Measurements from ENCODE around the gene BCLAF3.

Gene BCLAF3

GRCh38 chrX:19990556-19991349 lies at the start of gene BCLAF3:
Gene BCLAF3 (minus strand): TSS chrX:19991061. CDS start chrX:19970264, 20,797 bp downstream.
- peak; percentile 35 for TF ChIP-seq CTCF (IDR thresholded peaks at IDR 0.05; ENCODE audit: low read length, missing control alignments)
- H3K4me3 ChIP-seq (replicated peaks; ENCODE audit: low read depth, low read length): peak within 1 kb of the TSS; percentile 65
- peak; percentile 84 for DNase-seq (ENCODE audit: low read depth)

GRCh38 chrX:20038966-20039365 lies 48.1 kb upstream of the BCLAF3 start:
- no peak for DNase-seq (ENCODE audit: low read depth)
- no peak overlapping the region for H3K4me3 ChIP-seq (replicated peaks; ENCODE audit: low read depth, low read length)
- TF ChIP-seq CTCF (IDR thresholded peaks at IDR 0.05; ENCODE audit: low read length, missing control alignments): no peak

GRCh38 chrX:20037186-20037585 lies 46.3 kb upstream of the BCLAF3 start:
- no peak overlapping the region for H3K4me3 ChIP-seq (replicated peaks; ENCODE audit: low read depth, low read length)
- TF ChIP-seq CTCF (IDR thresholded peaks at IDR 0.05; ENCODE audit: low read length, missing control alignments): no peak
- DNase-seq (ENCODE audit: low read depth): no peak

GRCh38 chrX:20032201-20032600 lies 41.3 kb upstream of the BCLAF3 start:
- no peak for DNase-seq (ENCODE audit: low read depth)
- H3K4me3 ChIP-seq (replicated peaks; ENCODE audit: low read depth, low read length): no peak overlapping the region
- no peak for TF ChIP-seq CTCF (IDR thresholded peaks at IDR 0.05; ENCODE audit: low read length, missing control alignments)

GRCh38 chrX:20029728-20030127 lies 38.9 kb upstream of the BCLAF3 start:
- no peak for TF ChIP-seq CTCF (IDR thresholded peaks at IDR 0.05; ENCODE audit: low read length, missing control alignments)
- no peak for DNase-seq (ENCODE audit: low read depth)
- H3K4me3 ChIP-seq (replicated peaks; ENCODE audit: low read depth, low read length): no peak overlapping the region

- no peak for TF ChIP-seq CTCF (IDR thresholded peaks at IDR 0.05; ENCODE audit: low read length, missing control alignments)
- no peak for DNase-seq (ENCODE audit: low read depth)
Measured at GRCh38 chrX:20028588-20028987, 37.7 kb upstream of the BCLAF3 start.

GRCh38 chrX:20026278-20026677 lies 35.4 kb upstream of the BCLAF3 start:
- TF ChIP-seq CTCF (IDR thresholded peaks at IDR 0.05; ENCODE audit: low read length, missing control alignments): no peak
- no peak overlapping the region for H3K4me3 ChIP-seq (replicated peaks; ENCODE audit: low read depth, low read length)
- DNase-seq (ENCODE audit: low read depth): peak; percentile 24

More at GRCh38 chrX:20028588-20028987, 37.7 kb upstream of the BCLAF3 start:
- H3K4me3 ChIP-seq (replicated peaks; ENCODE audit: low read depth, low read length): no peak overlapping the region

Data from fibroblast of pulmonary artery (primary cell).